ENCODE data around the gene MATN1.

MATN1 gene

DNA sequence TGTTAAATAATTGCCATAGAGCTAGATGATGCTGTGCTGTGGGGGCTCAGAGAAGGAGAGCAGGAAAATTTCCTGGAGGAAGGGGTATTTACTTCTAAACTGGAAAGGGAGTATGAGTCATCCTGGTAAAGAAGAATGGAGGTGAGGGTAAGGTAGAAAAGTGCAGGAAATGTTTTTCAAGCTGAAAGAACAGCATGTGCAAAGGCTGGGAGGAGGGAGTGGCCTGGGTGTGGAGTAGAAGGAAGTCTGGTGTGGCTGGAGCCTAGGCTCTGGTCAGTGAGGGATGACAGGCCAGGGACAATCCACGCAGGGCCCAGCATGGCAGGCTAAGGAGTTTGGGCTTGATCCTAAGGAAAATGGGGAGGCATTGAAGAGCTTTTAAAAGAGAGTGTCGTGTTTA, 45.9 kb downstream of the MATN1 start:
- Histone ChIP-seq H3K36me3 (ENCODE audit: insufficient read depth, low read length) (no peaks in the 10 kb centered on the region), H3K4me3 (ENCODE audit: low read depth, low read length) (no peak overlapping the region), H3K27me3 (ENCODE audit: insufficient read depth, low read length) (peaks cover 6% of the 10 kb centered on the region; the same call in 1 of the 2 replicates), H3K4me1 (ENCODE audit: control insufficient read depth, insufficient read depth, low read length, unreplicated experiment) (peaks cover 9% of the 10 kb centered on the region), H2AFZ (ENCODE audit: low read length, unreplicated experiment) (no peak overlapping the region), H3K27ac (ENCODE audit: low read depth, low read length) (no peak overlapping the region), H3K79me2 (ENCODE audit: control insufficient read depth, insufficient read depth, low read length, unreplicated experiment) (no peaks in the 10 kb centered on the region)

DNA sequence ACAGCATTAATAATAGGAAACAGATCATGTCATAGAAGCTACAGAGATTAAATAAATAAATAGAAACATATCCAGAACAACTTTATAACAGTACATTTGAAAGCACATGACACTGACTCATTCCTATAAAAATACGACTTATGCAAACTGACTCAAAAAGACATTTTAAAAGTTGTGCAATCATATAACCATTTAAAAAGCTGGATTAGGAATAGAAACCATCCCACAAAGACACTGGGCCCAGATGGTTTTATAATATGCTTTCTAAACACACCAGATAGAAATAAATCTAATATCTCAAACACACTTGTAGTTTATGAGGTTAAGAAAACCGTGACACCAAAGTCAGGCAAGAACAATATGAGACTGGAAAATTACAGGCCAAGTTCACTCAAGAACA, 47.6 kb downstream of the MATN1 start:
- H3K4me1 ChIP-seq (ENCODE audit: control insufficient read depth, insufficient read depth, low read length, unreplicated experiment): peaks cover 12% of the 10 kb centered on the region
- peak overlapping the region; percentile 93 for H3K27ac ChIP-seq (ENCODE audit: low read depth, low read length)
- peak overlapping the region; percentile 49 for H2AFZ ChIP-seq (ENCODE audit: low read length, unreplicated experiment)
- no peak overlapping the region; the same call in 1 of the 2 replicates for H3K4me3 ChIP-seq (ENCODE audit: low read depth, low read length)
- H3K79me2 ChIP-seq (ENCODE audit: control insufficient read depth, insufficient read depth, low read length, unreplicated experiment): no peaks in the 10 kb centered on the region
- no peaks in the 10 kb centered on the region for H3K27me3 ChIP-seq (ENCODE audit: insufficient read depth, low read length)
- H3K36me3 ChIP-seq (ENCODE audit: insufficient read depth, low read length): no peaks in the 10 kb centered on the region

DNA sequence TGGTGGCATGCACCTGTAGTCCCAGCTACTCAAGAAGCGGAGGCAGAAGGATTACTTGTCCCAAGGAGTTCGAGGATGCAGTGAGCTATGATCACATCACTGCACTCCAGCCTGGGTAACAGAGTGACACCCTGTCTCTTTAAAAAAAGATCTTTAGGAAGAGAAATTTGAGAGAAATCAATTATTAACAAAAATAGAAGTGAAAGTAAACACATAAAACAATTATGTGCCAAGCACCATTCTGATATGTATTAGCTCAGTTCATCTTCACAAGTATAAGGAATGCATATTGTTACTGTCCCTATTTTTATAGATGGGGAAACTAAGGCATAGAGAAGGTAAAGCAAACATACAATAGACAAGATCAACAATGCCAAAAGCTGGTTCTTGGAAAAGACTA, 48.1 kb downstream of the MATN1 start:
- Histone ChIP-seq H3K36me3 (ENCODE audit: insufficient read depth, low read length) (no peaks in the 10 kb centered on the region), H3K4me1 (ENCODE audit: control insufficient read depth, insufficient read depth, low read length, unreplicated experiment) (peaks cover 17% of the 10 kb centered on the region), H3K79me2 (ENCODE audit: control insufficient read depth, insufficient read depth, low read length, unreplicated experiment) (no peaks in the 10 kb centered on the region), H3K27ac (ENCODE audit: low read depth, low read length) (peak overlapping the region; percentile 93), H2AFZ (ENCODE audit: low read length, unreplicated experiment) (peak overlapping the region; percentile 1), H3K4me3 (ENCODE audit: low read depth, low read length) (no peak overlapping the region; the same call in 1 of the 2 replicates), H3K27me3 (ENCODE audit: insufficient read depth, low read length) (no peaks in the 10 kb centered on the region)

DNA sequence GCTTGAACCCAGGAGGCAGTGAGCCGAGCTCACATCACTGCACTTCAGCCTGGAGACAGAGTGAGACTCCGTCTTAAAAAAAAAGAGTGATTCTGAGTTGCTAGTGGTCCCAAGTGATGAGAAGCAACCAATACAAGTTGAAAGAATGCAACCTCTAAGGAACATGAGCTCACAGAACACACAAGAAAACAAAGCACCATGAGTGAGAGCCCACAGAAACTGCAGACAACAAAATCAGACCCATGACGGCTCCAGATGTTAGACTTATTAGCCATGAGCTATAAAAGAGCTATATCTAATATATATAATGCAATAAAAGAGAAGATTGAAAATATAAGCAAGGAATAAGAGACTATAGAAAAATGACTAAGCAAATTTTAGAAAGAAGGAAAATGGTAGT, 50.0 kb downstream of the MATN1 start:
- Histone ChIP-seq H3K36me3 (ENCODE audit: insufficient read depth, low read length) (no peaks in the 10 kb centered on the region), H3K27ac (ENCODE audit: low read depth, low read length) (no peak overlapping the region), H3K4me1 (ENCODE audit: control insufficient read depth, insufficient read depth, low read length, unreplicated experiment) (peaks cover 26% of the 10 kb centered on the region), H3K4me3 (ENCODE audit: low read depth, low read length) (no peak overlapping the region), H3K79me2 (ENCODE audit: control insufficient read depth, insufficient read depth, low read length, unreplicated experiment) (no peaks in the 10 kb centered on the region), H3K27me3 (ENCODE audit: insufficient read depth, low read length) (no peaks in the 10 kb centered on the region), H2AFZ (ENCODE audit: low read length, unreplicated experiment) (no peak overlapping the region)

DNA sequence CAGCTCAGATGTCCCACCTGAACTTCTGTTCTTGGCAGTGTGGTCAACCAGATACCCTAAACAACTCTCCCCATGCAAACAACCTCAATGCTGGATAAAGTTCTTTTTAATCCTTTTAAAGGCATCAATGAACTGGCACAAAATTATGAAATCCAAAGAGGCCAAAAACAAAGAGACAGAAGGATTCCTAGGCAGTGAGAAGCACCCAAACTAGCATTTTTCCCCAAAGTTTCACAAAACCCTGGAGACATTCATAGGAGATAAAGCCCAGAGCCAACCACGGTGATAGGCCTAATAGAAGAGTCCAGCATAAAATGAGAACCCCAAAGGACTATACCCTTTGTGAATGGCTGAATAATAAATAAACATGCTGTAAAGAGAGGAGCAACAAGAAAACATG, 50.7 kb downstream of the MATN1 start:
- Histone ChIP-seq H2AFZ (ENCODE audit: low read length, unreplicated experiment) (no peak overlapping the region), H3K27ac (ENCODE audit: low read depth, low read length) (no peak overlapping the region), H3K4me3 (ENCODE audit: low read depth, low read length) (no peak overlapping the region), H3K36me3 (ENCODE audit: insufficient read depth, low read length) (no peaks in the 10 kb centered on the region), H3K4me1 (ENCODE audit: control insufficient read depth, insufficient read depth, low read length, unreplicated experiment) (peaks cover 26% of the 10 kb centered on the region), H3K27me3 (ENCODE audit: insufficient read depth, low read length) (no peaks in the 10 kb centered on the region), H3K79me2 (ENCODE audit: control insufficient read depth, insufficient read depth, low read length, unreplicated experiment) (no peaks in the 10 kb centered on the region)

DNA sequence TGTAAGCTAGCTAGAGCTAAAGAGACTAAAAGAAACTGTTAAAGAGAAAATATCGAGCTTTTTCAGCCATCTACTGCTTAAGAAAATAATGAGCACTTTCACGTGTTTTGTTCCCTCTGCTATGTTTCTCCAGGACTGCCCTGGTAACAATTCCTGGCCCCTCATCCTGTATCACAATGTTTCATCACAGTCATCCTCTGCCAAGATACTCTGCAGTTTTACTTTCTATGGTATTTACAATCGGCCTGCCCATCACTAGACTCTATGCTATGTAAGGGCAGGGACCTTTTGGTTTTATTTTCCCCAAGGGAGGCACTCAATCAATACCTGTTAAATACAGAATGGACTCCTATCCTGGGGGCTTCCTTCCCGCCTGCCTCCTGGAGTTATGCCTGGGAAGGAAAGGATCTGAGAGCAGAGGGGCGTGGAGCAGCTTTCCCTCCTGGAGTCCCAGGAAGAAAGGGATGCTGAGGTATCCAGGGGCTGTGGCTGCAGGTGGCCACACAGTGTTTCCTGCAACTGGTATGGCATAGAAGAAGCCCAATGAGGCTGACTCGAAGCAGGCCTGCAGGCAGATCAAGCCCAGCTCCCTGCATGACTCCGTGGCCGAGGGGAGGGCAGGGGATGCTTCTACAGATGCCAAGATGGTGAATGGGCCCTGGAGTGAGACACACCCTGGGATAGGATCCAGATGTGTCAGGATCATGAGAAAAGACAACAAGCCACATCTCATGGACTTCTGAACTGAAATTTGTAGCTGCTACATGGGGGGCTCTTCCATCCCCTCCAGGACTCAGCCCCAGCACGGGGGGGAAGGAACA, 52.9 kb downstream of the MATN1 start:
- Histone ChIP-seq H3K79me2 (ENCODE audit: control insufficient read depth, insufficient read depth, low read length, unreplicated experiment) (no peaks in the 10 kb centered on the region), H2AFZ (ENCODE audit: low read length, unreplicated experiment) (peak overlapping the region; percentile 43), H3K36me3 (ENCODE audit: insufficient read depth, low read length) (no peaks in the 10 kb centered on the region), H3K27ac (ENCODE audit: low read depth, low read length) (peak overlapping the region; percentile 73), H3K4me3 (ENCODE audit: low read depth, low read length) (peak overlapping the region; percentile 6; the same call in 1 of the 2 replicates), H3K27me3 (ENCODE audit: insufficient read depth, low read length) (no peaks in the 10 kb centered on the region), H3K4me1 (ENCODE audit: control insufficient read depth, insufficient read depth, low read length, unreplicated experiment) (peaks cover 25% of the 10 kb centered on the region)

DNA sequence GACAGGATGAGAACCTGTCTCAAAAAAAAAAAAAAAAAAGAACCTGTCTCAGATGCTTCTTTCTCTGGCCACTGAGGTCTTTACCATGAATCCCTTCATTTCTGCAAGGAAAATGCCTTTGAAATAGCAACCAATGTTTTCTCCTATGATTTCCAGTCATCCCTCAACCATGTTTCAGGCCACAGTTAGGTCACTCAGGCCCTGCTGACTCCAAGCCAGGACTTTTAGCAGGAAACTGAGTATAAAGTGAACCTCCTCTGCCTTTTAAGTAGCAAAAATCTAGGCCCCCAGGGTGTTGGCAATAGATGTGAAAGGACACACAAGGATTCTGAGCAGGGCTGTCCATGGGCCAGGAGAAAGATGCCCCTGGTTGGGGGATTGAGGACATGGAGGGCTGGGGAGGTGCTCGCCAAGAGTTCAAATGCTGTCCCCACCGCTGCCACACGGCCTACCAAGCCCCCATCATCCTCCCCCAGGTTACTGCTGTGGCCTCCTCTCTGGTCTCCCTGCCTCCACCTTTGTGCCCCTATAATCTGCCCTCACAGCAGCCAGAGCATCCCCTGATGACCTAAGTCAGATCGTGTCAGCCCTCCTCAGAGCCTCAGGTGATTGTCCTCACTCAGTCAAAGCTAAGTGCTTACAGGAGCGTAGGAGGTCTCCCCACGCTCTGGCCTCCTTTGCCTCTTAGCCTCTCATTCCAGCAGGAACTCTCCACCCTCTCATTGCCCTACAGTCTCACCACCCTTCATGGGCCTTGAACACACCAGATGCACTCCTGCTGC, 54.6 kb downstream of the MATN1 start:
- Histone ChIP-seq H3K27me3 (ENCODE audit: insufficient read depth, low read length) (no peaks in the 10 kb centered on the region), H3K4me1 (ENCODE audit: control insufficient read depth, insufficient read depth, low read length, unreplicated experiment) (peaks cover 18% of the 10 kb centered on the region), H3K27ac (ENCODE audit: low read depth, low read length) (no peak overlapping the region), H3K36me3 (ENCODE audit: insufficient read depth, low read length) (no peaks in the 10 kb centered on the region), H3K79me2 (ENCODE audit: control insufficient read depth, insufficient read depth, low read length, unreplicated experiment) (no peaks in the 10 kb centered on the region), H3K4me3 (ENCODE audit: low read depth, low read length) (no peak overlapping the region), H2AFZ (ENCODE audit: low read length, unreplicated experiment) (no peak overlapping the region)

DNA sequence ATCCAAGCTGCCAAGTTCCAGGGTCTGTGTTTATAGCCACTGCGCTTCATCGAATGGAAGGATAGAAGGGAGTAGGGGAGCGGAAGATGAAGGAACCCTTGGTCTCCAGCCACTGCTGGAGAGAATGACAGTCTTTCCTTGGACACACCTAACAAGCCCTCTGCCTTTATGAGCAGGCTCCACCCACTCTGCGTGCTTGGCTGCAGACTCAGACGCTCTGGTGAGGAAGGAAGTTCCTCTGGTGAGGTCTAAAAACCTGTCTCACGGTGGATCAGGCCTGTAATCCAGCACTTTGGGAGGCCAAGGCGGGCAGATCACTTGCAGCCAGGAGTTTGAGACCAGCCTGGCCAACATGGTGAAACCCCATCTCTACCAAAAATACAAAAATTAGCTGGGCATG, 55.4 kb downstream of the MATN1 start:
- Histone ChIP-seq H3K36me3 (ENCODE audit: insufficient read depth, low read length) (no peaks in the 10 kb centered on the region), H3K79me2 (ENCODE audit: control insufficient read depth, insufficient read depth, low read length, unreplicated experiment) (no peaks in the 10 kb centered on the region), H3K27ac (ENCODE audit: low read depth, low read length) (no peak overlapping the region), H3K4me3 (ENCODE audit: low read depth, low read length) (no peak overlapping the region), H3K27me3 (ENCODE audit: insufficient read depth, low read length) (no peaks in the 10 kb centered on the region), H2AFZ (ENCODE audit: low read length, unreplicated experiment) (no peak overlapping the region), H3K4me1 (ENCODE audit: control insufficient read depth, insufficient read depth, low read length, unreplicated experiment) (peaks cover 18% of the 10 kb centered on the region)

DNA sequence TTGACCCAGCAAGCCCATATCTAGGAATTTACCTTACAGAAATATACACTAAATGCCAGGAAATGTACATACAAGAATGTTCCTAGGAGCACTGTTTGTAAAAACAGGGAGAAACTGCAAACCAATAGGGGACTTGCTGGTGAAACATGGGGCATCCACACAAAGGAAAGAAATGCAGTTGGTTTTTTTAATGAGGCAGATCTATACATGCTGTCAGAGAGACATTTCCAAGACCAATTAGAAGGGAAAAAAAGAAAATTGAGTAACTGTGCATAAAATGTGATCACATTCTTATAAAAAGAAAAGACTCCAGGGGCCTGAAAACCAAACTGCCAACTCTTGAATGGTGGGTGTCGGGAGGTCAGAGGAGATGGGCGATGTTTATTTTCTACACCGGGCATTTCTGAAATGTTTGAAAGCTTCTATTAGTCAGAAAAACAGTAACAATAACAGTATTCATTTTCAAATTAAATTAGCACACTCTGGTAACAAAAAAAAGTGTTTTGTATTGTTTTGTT, 56.6 kb downstream of the MATN1 start:
- Histone ChIP-seq H3K4me1 (ENCODE audit: control insufficient read depth, insufficient read depth, low read length, unreplicated experiment) (peaks cover 18% of the 10 kb centered on the region), H3K27me3 (ENCODE audit: insufficient read depth, low read length) (no peaks in the 10 kb centered on the region), H3K79me2 (ENCODE audit: control insufficient read depth, insufficient read depth, low read length, unreplicated experiment) (no peaks in the 10 kb centered on the region), H3K27ac (ENCODE audit: low read depth, low read length) (no peak overlapping the region), H2AFZ (ENCODE audit: low read length, unreplicated experiment) (no peak overlapping the region), H3K4me3 (ENCODE audit: low read depth, low read length) (no peak overlapping the region), H3K36me3 (ENCODE audit: insufficient read depth, low read length) (no peaks in the 10 kb centered on the region)

DNA sequence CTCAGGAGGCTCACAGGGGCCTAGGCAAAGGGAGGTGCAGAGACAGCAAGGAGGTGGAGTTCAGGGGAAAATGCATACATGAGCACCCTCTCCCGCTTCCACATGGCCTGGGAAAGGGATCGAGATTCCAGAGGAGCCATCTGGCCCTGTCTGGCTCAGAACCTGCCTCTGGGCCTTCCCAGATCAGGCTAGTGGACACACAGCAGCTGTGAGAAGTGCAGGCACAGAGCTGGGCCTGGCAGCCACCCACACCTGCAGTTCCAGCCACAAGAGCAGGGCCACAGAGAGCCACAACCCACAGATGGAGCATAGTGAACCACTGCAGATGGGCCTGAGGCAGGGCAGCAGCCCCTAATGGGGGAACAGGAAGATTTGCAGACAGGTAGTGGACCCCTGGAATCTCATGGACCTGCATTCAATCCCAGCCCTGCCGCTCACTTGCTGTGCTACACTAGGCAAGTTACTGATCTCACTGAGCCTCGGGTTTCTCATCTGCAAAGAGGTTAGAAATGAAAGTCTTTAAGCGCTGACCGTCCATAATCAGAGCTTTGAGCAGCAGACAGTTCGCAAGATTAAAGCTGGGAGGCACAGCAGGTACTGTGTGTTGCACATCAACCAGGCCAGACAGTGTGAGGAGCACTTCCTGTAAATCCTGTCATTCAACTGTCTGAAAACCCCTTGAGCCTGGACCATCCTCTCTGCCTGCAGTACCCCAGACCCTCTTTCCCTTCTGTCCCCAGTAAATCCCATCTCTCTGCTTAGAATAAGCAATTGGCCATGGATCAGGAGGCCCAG, 58.0 kb downstream of the MATN1 start:
- Histone ChIP-seq H3K4me1 (ENCODE audit: control insufficient read depth, insufficient read depth, low read length, unreplicated experiment) (peaks cover 11% of the 10 kb centered on the region), H3K79me2 (ENCODE audit: control insufficient read depth, insufficient read depth, low read length, unreplicated experiment) (no peaks in the 10 kb centered on the region), H2AFZ (ENCODE audit: low read length, unreplicated experiment) (no peak overlapping the region), H3K27ac (ENCODE audit: low read depth, low read length) (no peak overlapping the region), H3K4me3 (ENCODE audit: low read depth, low read length) (no peak overlapping the region), H3K36me3 (ENCODE audit: insufficient read depth, low read length) (no peaks in the 10 kb centered on the region), H3K27me3 (ENCODE audit: insufficient read depth, low read length) (peaks cover 5% of the 10 kb centered on the region; the same call in 1 of the 2 replicates)
